Measurements from ENCODE around the gene PADI2. TPM values are rescaled to one million over a fixed set of nuclear protein-coding genes. Genes with fewer than 3 reads are reported as not detected.

Gene PADI2
- total RNA-seq, 1 experiment from 2014 or later: 27.7 TPM

- ChIA-PET POLR2A (ENCODE audit: low non-redundant PET) (no interaction called here), CTCF (no interaction called here)
- no peaks in the 10 kb centered on the region for H3K36me3 ChIP-seq (ENCODE audit: insufficient read depth, low read length, poor library complexity, severe bottlenecking)
- no peaks in the 10 kb centered on the region for H3K4me1 ChIP-seq (ENCODE audit: insufficient read depth, low read length, poor library complexity, severe bottlenecking)
- intact Hi-C loops (cut with micrococcal nuclease; ENCODE audit: unreplicated experiment): no loop called here
- no peaks in the 10 kb centered on the region for H3K27me3 ChIP-seq (replicated peaks; ENCODE audit: insufficient read depth, low read depth, low read length, poor library complexity)
- BruUV-seq (replicated peaks): no TSS peak
- peaks cover 10% of the 10 kb centered on the region for H3K9me3 ChIP-seq (ENCODE audit: low read depth, low read length, poor library complexity, severe bottlenecking)
- TF ChIP-seq EZH2 (IDR thresholded peaks at IDR 0.05; ENCODE audit: borderline replicate concordance, low read depth, low read length, poor library complexity, severe bottlenecking): no peak
- TF ChIP-seq, protein P1, sequence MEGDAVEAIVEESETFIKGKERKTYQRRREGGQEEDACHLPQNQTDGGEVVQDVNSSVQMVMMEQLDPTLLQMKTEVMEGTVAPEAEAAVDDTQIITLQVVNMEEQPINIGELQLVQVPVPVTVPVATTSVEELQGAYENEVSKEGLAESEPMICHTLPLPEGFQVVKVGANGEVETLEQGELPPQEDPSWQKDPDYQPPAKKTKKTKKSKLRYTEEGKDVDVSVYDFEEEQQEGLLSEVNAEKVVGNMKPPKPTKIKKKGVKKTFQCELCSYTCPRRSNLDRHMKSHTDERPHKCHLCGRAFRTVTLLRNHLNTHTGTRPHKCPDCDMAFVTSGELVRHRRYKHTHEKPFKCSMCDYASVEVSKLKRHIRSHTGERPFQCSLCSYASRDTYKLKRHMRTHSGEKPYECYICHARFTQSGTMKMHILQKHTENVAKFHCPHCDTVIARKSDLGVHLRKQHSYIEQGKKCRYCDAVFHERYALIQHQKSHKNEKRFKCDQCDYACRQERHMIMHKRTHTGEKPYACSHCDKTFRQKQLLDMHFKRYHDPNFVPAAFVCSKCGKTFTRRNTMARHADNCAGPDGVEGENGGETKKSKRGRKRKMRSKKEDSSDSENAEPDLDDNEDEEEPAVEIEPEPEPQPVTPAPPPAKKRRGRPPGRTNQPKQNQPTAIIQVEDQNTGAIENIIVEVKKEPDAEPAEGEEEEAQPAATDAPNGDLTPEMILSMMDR (conservative IDR thresholded peaks at IDR 0.05; ENCODE audit: low read depth, low read length): no peak
- no peak overlapping the region for H3K27ac ChIP-seq (ENCODE audit: low read depth, low read length, poor library complexity, severe bottlenecking)
- H3K4me3 ChIP-seq (ENCODE audit: low read depth, low read length, poor library complexity, severe bottlenecking): no peak overlapping the region
- DNase-seq (ENCODE audit: low spot score): no peak
Observed at GRCh38 chr1:17155257-17155920, 36.1 kb upstream of the PADI2 start.

DNA sequence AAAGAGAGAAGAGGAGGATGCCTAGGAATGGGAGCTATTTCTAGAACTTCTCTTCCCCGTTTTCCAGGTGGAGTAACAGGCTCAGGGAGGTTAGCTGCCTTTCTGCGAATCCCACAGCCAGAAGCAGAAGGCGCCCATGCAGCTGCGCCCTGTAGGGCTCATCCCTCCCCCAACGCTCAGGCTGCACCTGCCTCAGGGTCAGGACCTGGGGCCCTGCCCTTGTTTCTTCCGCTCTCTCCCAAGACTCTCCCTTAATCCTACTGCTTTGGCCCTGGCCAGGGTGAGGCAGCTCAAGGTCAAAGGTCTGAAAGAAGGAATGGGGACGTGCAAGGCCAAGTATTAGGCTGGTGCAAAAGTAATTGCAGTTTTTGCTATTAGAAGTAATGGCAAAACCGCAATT is 30.5 kb upstream of the PADI2 start:
- no peak overlapping the region for H3K4me3 ChIP-seq (ENCODE audit: low read depth, low read length, poor library complexity, severe bottlenecking)
- CTCF ChIA-PET: no interaction called here
- DNase-seq (ENCODE audit: low spot score): no peak
- BruUV-seq (replicated peaks): no TSS peak
- H3K36me3 ChIP-seq (ENCODE audit: insufficient read depth, low read length, poor library complexity, severe bottlenecking): no peaks in the 10 kb centered on the region
- TF ChIP-seq, protein P1 (conservative IDR thresholded peaks at IDR 0.05; ENCODE audit: low read depth, low read length): no peak
- POLR2A ChIA-PET (ENCODE audit: low non-redundant PET): no interaction called here
- peaks cover 3% of the 10 kb centered on the region for H3K9me3 ChIP-seq (ENCODE audit: low read depth, low read length, poor library complexity, severe bottlenecking)
- no peaks in the 10 kb centered on the region for H3K27me3 ChIP-seq (replicated peaks; ENCODE audit: insufficient read depth, low read depth, low read length, poor library complexity)
- no peaks in the 10 kb centered on the region for H3K4me1 ChIP-seq (ENCODE audit: insufficient read depth, low read length, poor library complexity, severe bottlenecking)
- no peak overlapping the region for H3K27ac ChIP-seq (ENCODE audit: low read depth, low read length, poor library complexity, severe bottlenecking)
- intact Hi-C loops (cut with micrococcal nuclease; ENCODE audit: unreplicated experiment): no loop called here

DNA sequence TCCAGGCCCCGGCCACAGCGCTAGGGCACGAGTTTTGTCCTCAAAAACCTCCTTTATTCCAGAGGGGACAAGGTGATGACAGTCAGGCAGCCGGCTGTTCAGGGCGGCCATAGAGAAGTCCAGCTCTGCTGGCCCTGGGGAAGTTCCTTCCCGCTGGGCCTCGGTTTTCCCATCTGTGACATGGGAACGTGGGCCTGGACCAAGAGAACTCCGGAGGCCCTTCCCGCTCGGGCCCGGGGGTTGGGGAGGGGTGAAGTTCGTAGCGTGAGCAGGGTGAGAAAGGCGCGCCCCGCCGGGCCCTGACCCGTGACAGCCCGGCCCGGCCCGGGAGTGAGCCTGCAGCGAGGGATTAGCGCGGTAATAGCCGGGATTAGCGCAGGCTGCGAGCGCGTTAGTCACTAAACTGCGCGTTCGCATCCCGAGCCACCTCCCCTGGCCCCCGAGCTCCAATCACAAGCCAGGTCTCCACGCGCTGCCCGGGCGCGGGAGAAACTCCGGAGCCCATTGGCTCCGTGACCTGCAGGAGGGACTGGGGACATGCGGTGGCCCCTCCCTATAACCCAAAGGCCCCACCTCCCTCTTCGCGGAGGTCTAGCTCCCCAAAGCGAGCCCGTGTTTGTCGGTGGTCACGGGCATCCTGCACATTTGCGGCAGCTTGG is 29.8 kb upstream of the PADI2 start:
- DNase-seq (ENCODE audit: low spot score): no peak
- H3K27ac ChIP-seq (ENCODE audit: low read depth, low read length, poor library complexity, severe bottlenecking): no peak overlapping the region
- no peaks in the 10 kb centered on the region for H3K4me1 ChIP-seq (ENCODE audit: insufficient read depth, low read length, poor library complexity, severe bottlenecking)
- BruUV-seq (replicated peaks): no TSS peak
- TF ChIP-seq EZH2 (IDR thresholded peaks at IDR 0.05; ENCODE audit: borderline replicate concordance, low read depth, low read length, poor library complexity, severe bottlenecking): no peak
- TF ChIP-seq, protein P1 (conservative IDR thresholded peaks at IDR 0.05; ENCODE audit: low read depth, low read length): no peak
- ChIA-PET POLR2A (ENCODE audit: low non-redundant PET) (no interaction called here), CTCF (no interaction called here)
- no peaks in the 10 kb centered on the region for H3K36me3 ChIP-seq (ENCODE audit: insufficient read depth, low read length, poor library complexity, severe bottlenecking)
- no peak overlapping the region for H3K4me3 ChIP-seq (ENCODE audit: low read depth, low read length, poor library complexity, severe bottlenecking)
- H3K9me3 ChIP-seq (ENCODE audit: low read depth, low read length, poor library complexity, severe bottlenecking): no peaks in the 10 kb centered on the region
- no peaks in the 10 kb centered on the region for H3K27me3 ChIP-seq (replicated peaks; ENCODE audit: insufficient read depth, low read depth, low read length, poor library complexity)
- intact Hi-C loops (cut with micrococcal nuclease; ENCODE audit: unreplicated experiment): no loop called here
